GM12874 (cell line): ENCODE data around the gene GDF2.

Experiments
- CTCF ChIP-seq: IDR thresholded peaks from 2 replicates; pipeline ENCODE4 v1.5.1; 2011; ENCODE audit warnings: low read depth, mild to moderate bottlenecking, control low read depth, low read length, moderate library complexity; ENCODE audit not compliant: insufficient read depth

Gene GDF2

GRCh38 chr10:47307381-47307780 is 14.9 kb upstream of the GDF2 start:
- no peak for TF ChIP-seq CTCF

DNA sequence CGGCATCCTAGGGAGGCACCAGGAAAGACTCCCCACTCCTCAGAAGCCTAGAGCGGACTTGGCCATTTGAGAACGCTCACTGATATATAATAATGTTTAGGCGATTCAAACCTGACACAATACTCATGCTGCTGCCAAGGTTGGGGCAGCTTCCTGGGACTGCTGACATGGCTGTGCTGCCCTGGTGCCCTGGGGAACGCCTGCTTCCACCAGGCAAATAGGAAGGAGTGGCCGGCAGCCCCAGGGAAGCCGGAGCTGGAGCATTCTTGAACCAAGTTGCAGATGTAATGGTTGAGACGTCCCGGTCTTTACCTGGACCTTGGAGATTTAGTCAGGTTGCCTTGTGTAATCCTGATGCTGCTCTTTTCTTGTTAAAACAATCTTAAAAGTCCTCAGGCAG is 13.5 kb upstream of the GDF2 start:
- no peak for TF ChIP-seq CTCF

GRCh38 chr10:47309408-47310089 is 12.7 kb upstream of the GDF2 start:
- peak; percentile 26; the same call in 1 of the 2 replicates for TF ChIP-seq CTCF

GRCh38 chr10:47310090-47310505 is 12.2 kb upstream of the GDF2 start:
- TF ChIP-seq CTCF: no peak

- TF ChIP-seq CTCF: no peak
Measured at GRCh38 chr10:47311193-47311931, 10.9 kb upstream of the GDF2 start.

GRCh38 chr10:47311932-47312662 is 10.2 kb upstream of the GDF2 start:
- peak; percentile 91 for TF ChIP-seq CTCF

- no peak for TF ChIP-seq CTCF
Measured at GRCh38 chr10:47312663-47312995, 9.6 kb upstream of the GDF2 start.
